ENCODE results near the gene HLX.

The HLX gene

GRCh38 chr1:220889848-220890287 is 10.6 kb downstream of the HLX start:
- Histone ChIP-seq H3K9me2 (replicated peaks; ENCODE audit: insufficient read depth, low read length) (no peaks in the 10 kb centered on the region), H3K9ac (ENCODE audit: low read length) (no peak overlapping the region), H4K20me1 (ENCODE audit: low read depth, low read length) (no peaks in the 10 kb centered on the region), H3K27me3 (ENCODE audit: low read length) (no peaks in the 10 kb centered on the region), H3K4me3 (ENCODE audit: insufficient read depth, low read length, poor library complexity, severe bottlenecking) (no peak overlapping the region), H3K9me3 (ENCODE audit: insufficient read depth, low read length) (no peaks in the 10 kb centered on the region), H3F3A (ENCODE audit: insufficient read depth) (no peaks in the 10 kb centered on the region), H3K4me2 (ENCODE audit: low read depth, low read length, poor library complexity, severe bottlenecking) (no peak overlapping the region), H2AFZ (ENCODE audit: low read depth, low read length, severe bottlenecking) (no peak overlapping the region), H3K79me2 (ENCODE audit: insufficient read depth, low read length) (no peaks in the 10 kb centered on the region), H3K27ac (ENCODE audit: low read depth, low read length) (no peak overlapping the region), H3K36me3 (ENCODE audit: low read length) (no peaks in the 10 kb centered on the region)
- no peak for TF ChIP-seq EZH2phosphoT487 (conservative IDR thresholded peaks at IDR 0.05; ENCODE audit: low read length)
- TF ChIP-seq, protein P1, sequence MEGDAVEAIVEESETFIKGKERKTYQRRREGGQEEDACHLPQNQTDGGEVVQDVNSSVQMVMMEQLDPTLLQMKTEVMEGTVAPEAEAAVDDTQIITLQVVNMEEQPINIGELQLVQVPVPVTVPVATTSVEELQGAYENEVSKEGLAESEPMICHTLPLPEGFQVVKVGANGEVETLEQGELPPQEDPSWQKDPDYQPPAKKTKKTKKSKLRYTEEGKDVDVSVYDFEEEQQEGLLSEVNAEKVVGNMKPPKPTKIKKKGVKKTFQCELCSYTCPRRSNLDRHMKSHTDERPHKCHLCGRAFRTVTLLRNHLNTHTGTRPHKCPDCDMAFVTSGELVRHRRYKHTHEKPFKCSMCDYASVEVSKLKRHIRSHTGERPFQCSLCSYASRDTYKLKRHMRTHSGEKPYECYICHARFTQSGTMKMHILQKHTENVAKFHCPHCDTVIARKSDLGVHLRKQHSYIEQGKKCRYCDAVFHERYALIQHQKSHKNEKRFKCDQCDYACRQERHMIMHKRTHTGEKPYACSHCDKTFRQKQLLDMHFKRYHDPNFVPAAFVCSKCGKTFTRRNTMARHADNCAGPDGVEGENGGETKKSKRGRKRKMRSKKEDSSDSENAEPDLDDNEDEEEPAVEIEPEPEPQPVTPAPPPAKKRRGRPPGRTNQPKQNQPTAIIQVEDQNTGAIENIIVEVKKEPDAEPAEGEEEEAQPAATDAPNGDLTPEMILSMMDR (IDR thresholded peaks at IDR 0.05; ENCODE audit: insufficient read depth, low read length, poor library complexity, severe bottlenecking), result no peak

GRCh38 chr1:220890602-220891001 is 11.4 kb downstream of the HLX start:
- Histone ChIP-seq H3K9ac (ENCODE audit: low read length) (no peak overlapping the region), H4K20me1 (ENCODE audit: low read depth, low read length) (no peaks in the 10 kb centered on the region), H3K4me3 (ENCODE audit: insufficient read depth, low read length, poor library complexity, severe bottlenecking) (no peak overlapping the region), H3K4me2 (ENCODE audit: low read depth, low read length, poor library complexity, severe bottlenecking) (no peak overlapping the region), H2AFZ (ENCODE audit: low read depth, low read length, severe bottlenecking) (no peak overlapping the region), H3K27ac (ENCODE audit: low read depth, low read length) (no peak overlapping the region), H3K79me2 (ENCODE audit: insufficient read depth, low read length) (no peaks in the 10 kb centered on the region), H3K9me3 (ENCODE audit: insufficient read depth, low read length) (no peaks in the 10 kb centered on the region), H3K36me3 (ENCODE audit: low read length) (no peaks in the 10 kb centered on the region), H3F3A (ENCODE audit: insufficient read depth) (no peaks in the 10 kb centered on the region), H3K9me2 (replicated peaks; ENCODE audit: insufficient read depth, low read length) (no peaks in the 10 kb centered on the region), H3K27me3 (ENCODE audit: low read length) (no peaks in the 10 kb centered on the region)
- TF ChIP-seq, protein P1 (IDR thresholded peaks at IDR 0.05; ENCODE audit: insufficient read depth, low read length, poor library complexity, severe bottlenecking), result no peak
- no peak for TF ChIP-seq EZH2phosphoT487 (conservative IDR thresholded peaks at IDR 0.05; ENCODE audit: low read length)

DNA sequence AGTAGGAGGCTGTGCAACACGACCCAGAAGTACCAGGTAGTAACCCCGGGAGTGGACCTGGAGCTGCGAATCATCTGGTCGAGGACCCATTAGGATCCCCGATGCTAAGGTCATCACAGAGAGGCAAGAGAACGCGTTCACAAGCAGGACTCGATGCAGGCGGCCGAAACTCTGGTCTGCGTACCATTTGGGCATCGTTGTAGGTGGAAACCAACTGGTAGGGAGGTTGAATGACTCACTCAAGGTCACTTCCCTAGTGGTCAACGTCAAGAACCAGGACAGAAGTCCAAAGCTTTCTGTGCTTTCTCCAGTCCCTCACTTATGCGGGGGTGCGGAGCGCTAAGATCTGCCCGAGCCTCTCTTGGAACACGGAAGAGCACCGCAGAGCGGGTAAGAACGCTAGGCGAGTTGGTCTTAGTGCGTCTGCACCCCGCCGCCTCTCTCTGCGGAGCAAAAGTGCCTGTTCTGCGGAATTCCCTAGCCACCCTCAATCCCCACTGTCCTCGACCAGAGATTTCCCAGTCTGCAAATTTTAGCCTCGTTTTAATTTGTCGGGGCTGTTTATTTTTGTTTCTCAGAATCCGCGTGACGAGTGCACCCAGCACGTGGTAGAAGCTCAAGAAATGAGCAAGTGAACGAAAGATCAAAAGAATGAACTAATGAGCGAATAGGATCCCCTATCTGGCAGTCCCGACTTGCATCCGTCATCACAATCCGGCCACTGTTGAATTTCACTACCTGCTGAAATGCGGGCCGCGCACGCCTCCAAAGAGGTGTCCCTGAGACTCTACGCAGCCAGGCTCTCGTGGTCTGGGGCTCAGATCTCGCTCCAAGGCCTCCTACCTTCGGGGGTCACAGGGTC is 12.2 kb downstream of the HLX start:
- Histone ChIP-seq H3K9ac (ENCODE audit: low read length) (no peak overlapping the region), H3K36me3 (ENCODE audit: low read length) (no peaks in the 10 kb centered on the region), H3K79me2 (ENCODE audit: insufficient read depth, low read length) (no peaks in the 10 kb centered on the region), H2AFZ (ENCODE audit: low read depth, low read length, severe bottlenecking) (no peak overlapping the region), H3K9me3 (ENCODE audit: insufficient read depth, low read length) (no peaks in the 10 kb centered on the region), H3F3A (ENCODE audit: insufficient read depth) (no peaks in the 10 kb centered on the region), H3K4me2 (ENCODE audit: low read depth, low read length, poor library complexity, severe bottlenecking) (no peak overlapping the region), H3K27me3 (ENCODE audit: low read length) (no peaks in the 10 kb centered on the region), H3K9me2 (replicated peaks; ENCODE audit: insufficient read depth, low read length) (no peaks in the 10 kb centered on the region), H3K4me3 (ENCODE audit: insufficient read depth, low read length, poor library complexity, severe bottlenecking) (no peak overlapping the region), H4K20me1 (ENCODE audit: low read depth, low read length) (no peaks in the 10 kb centered on the region), H3K27ac (ENCODE audit: low read depth, low read length) (no peak overlapping the region)
- TF ChIP-seq, protein P1 (IDR thresholded peaks at IDR 0.05; ENCODE audit: insufficient read depth, low read length, poor library complexity, severe bottlenecking), result no peak
- TF ChIP-seq EZH2phosphoT487 (conservative IDR thresholded peaks at IDR 0.05; ENCODE audit: low read length), result no peak

All from SU-DHL-6 (cell line).